Tibial nerve (tissue), 4 donors: ENCODE data around the gene FAM107B.

Experiments used
- CTCF ChIP-seq, 5 experiments: fragments of 200-600 bp in 3 of 5; fragments of 450-650 bp in 2 of 5; sonication (generic) in 3 of 5; IDR thresholded peaks; one replicate each; pipeline ENCODE4 v1.5.1; 2016 to 2019; ENCODE audit warnings: antibody characterized with exemption in 5 of 5, mild to moderate bottlenecking in 3 of 5, moderate library complexity in 2 of 5
- EP300 ChIP-seq, 2 donors: sonication (generic); formaldehyde crosslinking; IDR thresholded peaks; one replicate each; pipeline ENCODE4 v1.6.1; 2017; ENCODE audit warnings: antibody characterized with exemption in 2 of 2, mild to moderate bottlenecking in 1 of 2
- POLR2A ChIP-seq, 2 donors: fragments of 450-650 bp; IDR thresholded peaks; one replicate each; pipeline ENCODE4 v1.6.1; 2017; ENCODE audit warnings: antibody characterized with exemption in 2 of 2, mild to moderate bottlenecking in 2 of 2, moderate library complexity in 2 of 2

DNA sequence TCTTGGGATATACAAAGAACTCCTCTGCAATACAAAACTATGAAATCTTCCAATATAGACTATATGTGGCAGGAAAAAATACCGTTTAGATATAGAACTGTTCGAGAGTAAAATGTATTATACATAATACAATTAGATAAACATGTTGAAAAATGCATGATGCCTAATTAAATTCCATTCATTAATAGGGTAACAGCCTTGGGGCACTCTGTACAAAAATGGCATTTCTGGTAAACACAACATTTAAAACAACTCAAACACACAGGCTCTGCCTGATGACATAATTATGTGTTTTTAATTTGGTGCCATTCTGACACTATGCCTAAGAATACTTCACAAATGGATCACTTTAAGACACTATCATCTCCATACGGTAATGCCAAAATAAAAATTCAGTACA lies 180.9 kb downstream of the FAM107B start:
- TF ChIP-seq CTCF (IDR thresholded peaks at IDR 0.05) (no peak), EP300 (IDR thresholded peaks at IDR 0.05) (no peak), POLR2A (IDR thresholded peaks at IDR 0.05) (no peak)
